Astrocyte (in vitro differentiated cells and primary cell): ENCODE measurements around the gene NBPF26. TPM values are rescaled to one million over a fixed set of nuclear protein-coding genes. Genes with fewer than 3 reads are reported as not detected.
A peak's percentile ranks its signal among the peaks of the same experiment; 100 is the strongest.
"Not testable (repeated sequence)": the region's sequence is repeated elsewhere in the genome, so short reads cannot be mapped to it uniquely, and the experiment has no call there.

Source experiments
- DNase-seq: peaks from one replicate; pipeline ENCODE4 v3.0.0-alpha.2; 2010; ENCODE audit warnings: low read depth
- FAIRE-seq: peaks from 2 replicates; lab custom pipeline; 2011; peaks lifted over from hg19 to GRCh38; lab: Jason Lieb, UNC
- H2AFZ ChIP-seq: 2 replicates; pipeline ENCODE4 v1.6.0; 2012; ENCODE audit warnings: low read depth, low read length, inconsistent platforms
- H3K27ac ChIP-seq: 2 replicates; pipeline ENCODE4 v1.5.1; 2011; ENCODE audit warnings: low read depth, low read length, inconsistent platforms
- H3K27me3 ChIP-seq: 2 replicates; pipeline ENCODE4 v1.6.0; 2011; ENCODE audit warnings: low read length, inconsistent platforms; ENCODE audit not compliant: insufficient read depth
- H3K36me3 ChIP-seq: 2 replicates; pipeline ENCODE4 v1.5.1; 2011; ENCODE audit warnings: low read length, inconsistent platforms; ENCODE audit not compliant: insufficient read depth
- H3K4me1 ChIP-seq: 2 replicates; pipeline ENCODE4 v1.5.1; 2011; ENCODE audit warnings: low read length, inconsistent platforms; ENCODE audit not compliant: insufficient read depth
- H3K4me2 ChIP-seq: 2 replicates; pipeline ENCODE4 v1.6.0; 2012; ENCODE audit warnings: low read length, inconsistent platforms
- H3K4me3 ChIP-seq: 2 replicates; pipeline ENCODE4 v1.5.1; 2011; ENCODE audit warnings: low read depth, mild to moderate bottlenecking, low read length, inconsistent platforms; ENCODE audit not compliant: insufficient read depth
- H3K79me2 ChIP-seq: 2 replicates; pipeline ENCODE4 v1.6.0; 2012; ENCODE audit warnings: mild to moderate bottlenecking, low read length, inconsistent platforms; ENCODE audit not compliant: insufficient read depth
- H3K9ac ChIP-seq: 2 replicates; pipeline ENCODE4 v1.6.0; 2012; ENCODE audit warnings: mild to moderate bottlenecking, low read length, inconsistent platforms
- H3K9me3 ChIP-seq: 2 replicates; pipeline ENCODE4 v1.5.1; 2012; ENCODE audit warnings: low read depth, mild to moderate bottlenecking, low read length, inconsistent platforms; ENCODE audit not compliant: insufficient read depth
- H4K20me1 ChIP-seq: 2 replicates; pipeline ENCODE4 v1.6.0; 2012; ENCODE audit warnings: low read length, inconsistent platforms; ENCODE audit not compliant: insufficient read depth
- H3K27ac Mint-ChIP-seq: one replicate; pipeline ENCODE4 v1.8.0; 2021; ENCODE audit warnings: mild to moderate bottlenecking, mixed read lengths; ENCODE audit not compliant: unreplicated experiment
- H3K27me3 Mint-ChIP-seq: one replicate; pipeline ENCODE4 v1.8.0; 2021; ENCODE audit warnings: low read depth, mixed read lengths; ENCODE audit not compliant: unreplicated experiment
- H3K36me3 Mint-ChIP-seq: one replicate; pipeline ENCODE4 v1.8.0; 2021; ENCODE audit warnings: low read depth, mixed read lengths; ENCODE audit not compliant: unreplicated experiment
- H3K4me1 Mint-ChIP-seq: one replicate; pipeline ENCODE4 v1.8.0; 2021; ENCODE audit warnings: low read depth, mixed read lengths; ENCODE audit not compliant: unreplicated experiment
- H3K4me3 Mint-ChIP-seq: one replicate; pipeline ENCODE4 v1.8.0; 2021; ENCODE audit warnings: mild to moderate bottlenecking, moderate library complexity, mixed read lengths; ENCODE audit not compliant: unreplicated experiment
- H3K9me3 Mint-ChIP-seq: one replicate; pipeline ENCODE4 v1.8.0; 2021; ENCODE audit warnings: mild to moderate bottlenecking, mixed read lengths; ENCODE audit not compliant: unreplicated experiment
- total RNA-seq: library from RNA; stranded (reverse); gene quantifications from 2 replicates; pipeline ENCODE4 v1.2.1, GENCODE V29; 2021

NBPF26 gene
- total RNA-seq, 1 donor from 2014 or later: 24.6 TPM

DNA sequence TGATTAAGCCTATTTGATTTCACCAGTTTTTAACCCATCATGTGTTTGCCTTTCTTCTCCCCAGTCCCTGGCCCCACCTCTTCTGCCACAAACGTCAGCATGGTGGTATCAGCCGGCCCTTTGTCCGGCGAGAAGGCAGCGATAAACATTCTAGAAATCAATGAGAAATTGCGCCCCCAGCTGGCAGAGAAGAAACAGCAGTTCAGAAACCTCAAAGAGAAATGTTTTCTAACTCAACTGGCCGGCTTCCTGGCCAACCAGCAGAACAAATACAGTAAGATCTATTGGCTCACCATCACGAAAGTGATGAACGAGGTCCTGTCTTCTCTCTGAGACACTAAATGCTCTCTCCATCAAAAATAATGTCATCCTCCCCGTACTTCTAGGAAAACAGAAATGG, 88.1 kb downstream of the NBPF26 start:
- H4K20me1 ChIP-seq, H3K4me1 Mint-ChIP-seq, H3K27me3 ChIP-seq, H3K27ac Mint-ChIP-seq, H3K27me3 Mint-ChIP-seq, H3K36me3 ChIP-seq, H3K9me3 ChIP-seq, H3K9me3 Mint-ChIP-seq, H3K4me1 ChIP-seq, H3K9ac ChIP-seq, H3K27ac ChIP-seq, H3K4me2 ChIP-seq, H3K4me3 ChIP-seq, H3K79me2 ChIP-seq, H2AFZ ChIP-seq, FAIRE-seq, H3K4me3 Mint-ChIP-seq, H3K36me3 Mint-ChIP-seq: not testable (repeated sequence)
- peak; percentile 7 for DNase-seq

DNA sequence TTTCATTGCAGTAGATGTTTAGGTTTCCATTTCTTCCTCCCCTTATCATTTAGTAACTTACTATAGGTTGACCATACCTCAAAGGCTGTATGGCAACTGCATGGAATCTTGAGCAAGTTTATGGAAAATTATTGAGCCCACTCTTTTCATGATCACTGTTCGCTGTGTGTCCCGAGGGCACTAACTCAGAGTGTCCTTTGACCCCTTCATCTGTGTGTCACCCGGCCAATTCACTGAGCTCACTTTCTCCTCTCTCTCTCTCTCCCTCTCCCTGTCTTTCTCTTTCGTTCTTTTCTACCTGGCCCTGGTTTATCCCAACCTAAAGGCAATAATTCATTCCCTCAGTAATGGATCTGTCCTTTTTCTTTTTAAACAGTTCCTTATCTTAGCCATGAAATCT, 101.3 kb downstream of the NBPF26 start:
- H3K4me2 ChIP-seq, H3K36me3 ChIP-seq, H3K4me3 Mint-ChIP-seq, H4K20me1 ChIP-seq, H3K4me3 ChIP-seq, H3K27ac ChIP-seq, H3K36me3 Mint-ChIP-seq, H3K9me3 ChIP-seq, DNase-seq, H3K27me3 ChIP-seq, H3K27ac Mint-ChIP-seq, H3K4me1 Mint-ChIP-seq, H2AFZ ChIP-seq, H3K9ac ChIP-seq, H3K4me1 ChIP-seq, H3K9me3 Mint-ChIP-seq, FAIRE-seq, H3K27me3 Mint-ChIP-seq, H3K79me2 ChIP-seq: not testable (repeated sequence)

DNA sequence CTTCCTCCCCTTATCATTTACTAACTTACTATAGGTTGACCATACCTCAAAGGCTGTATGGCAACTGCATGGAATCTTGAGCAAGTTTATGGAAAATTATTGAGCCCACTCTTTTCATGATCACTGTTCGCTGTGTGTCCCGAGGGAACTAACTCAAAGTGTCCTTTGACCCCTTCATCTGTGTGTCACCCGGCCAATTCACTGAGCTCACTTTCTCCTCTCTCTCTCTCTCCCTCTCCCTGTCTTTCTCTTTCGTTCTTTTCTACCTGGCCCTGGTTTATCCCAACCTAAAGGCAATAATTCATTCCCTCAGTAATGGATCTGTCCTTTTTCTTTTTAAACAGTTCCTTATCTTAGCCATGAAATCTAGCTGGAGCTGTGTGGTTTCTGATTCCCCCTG, 102.9 kb downstream of the NBPF26 start:
- H3K9me3 ChIP-seq, H3K27ac Mint-ChIP-seq, H3K4me3 Mint-ChIP-seq: not testable (repeated sequence)

DNA sequence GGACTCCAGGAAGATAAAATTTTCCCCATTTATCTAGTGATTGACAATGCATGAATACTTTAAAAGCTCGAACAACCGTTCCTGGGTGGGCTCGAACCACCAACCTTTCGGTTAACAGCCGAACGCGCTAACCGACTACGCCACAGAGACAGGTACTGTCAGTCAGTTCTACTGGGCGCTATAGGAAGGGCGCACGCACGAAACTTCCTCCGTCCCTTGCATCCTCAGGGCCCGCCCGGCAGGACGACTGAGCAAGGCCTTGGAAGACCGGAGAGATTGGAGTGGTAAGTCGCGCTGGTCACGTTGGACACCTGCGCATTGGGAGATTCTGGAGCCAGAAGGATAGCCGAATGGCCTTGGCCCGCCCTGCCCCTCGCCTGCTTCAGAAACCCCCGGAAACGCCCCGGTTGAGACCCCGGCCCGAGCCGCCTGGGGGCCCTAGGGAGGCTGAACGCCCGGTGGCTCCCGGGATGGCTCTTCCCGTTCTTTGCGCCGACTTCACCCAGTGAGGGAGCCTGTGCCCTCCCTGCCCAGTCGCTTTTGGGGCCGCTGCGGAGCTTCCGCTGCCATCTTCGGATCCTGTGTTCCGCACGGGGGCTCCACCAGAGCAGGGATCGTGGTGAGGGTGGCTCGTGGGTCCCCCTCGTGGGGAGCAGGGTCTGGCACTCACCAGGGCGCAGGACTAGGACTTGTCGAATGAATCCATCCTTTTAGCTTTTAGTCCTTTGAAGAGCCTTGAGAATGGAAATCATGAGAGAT, 120.6 kb downstream of the NBPF26 start:
- H3K4me3 ChIP-seq, H3K27me3 ChIP-seq, FAIRE-seq, H3K79me2 ChIP-seq, H3K36me3 ChIP-seq, H3K4me1 Mint-ChIP-seq, H3K27ac ChIP-seq, H3K9me3 ChIP-seq, H3K4me2 ChIP-seq, H3K4me1 ChIP-seq, H3K9ac ChIP-seq, H4K20me1 ChIP-seq, H3K27me3 Mint-ChIP-seq, H3K36me3 Mint-ChIP-seq, H2AFZ ChIP-seq, H3K9me3 Mint-ChIP-seq: not testable (repeated sequence)
- Mint-ChIP-seq H3K4me3 (peak overlapping the region; percentile 84), H3K27ac (peak overlapping the region; percentile 12)
- peak; percentile 51 for DNase-seq

More for the DNA sequence above, 102.9 kb downstream of the NBPF26 start:
- H4K20me1 ChIP-seq, H3K4me2 ChIP-seq, H3K27me3 Mint-ChIP-seq, H3K9ac ChIP-seq, H3K27me3 ChIP-seq, DNase-seq, H3K27ac ChIP-seq, H3K4me1 Mint-ChIP-seq, H3K4me3 ChIP-seq, H2AFZ ChIP-seq, FAIRE-seq, H3K36me3 ChIP-seq, H3K36me3 Mint-ChIP-seq, H3K79me2 ChIP-seq, H3K4me1 ChIP-seq, H3K9me3 Mint-ChIP-seq: not testable (repeated sequence)

DNA sequence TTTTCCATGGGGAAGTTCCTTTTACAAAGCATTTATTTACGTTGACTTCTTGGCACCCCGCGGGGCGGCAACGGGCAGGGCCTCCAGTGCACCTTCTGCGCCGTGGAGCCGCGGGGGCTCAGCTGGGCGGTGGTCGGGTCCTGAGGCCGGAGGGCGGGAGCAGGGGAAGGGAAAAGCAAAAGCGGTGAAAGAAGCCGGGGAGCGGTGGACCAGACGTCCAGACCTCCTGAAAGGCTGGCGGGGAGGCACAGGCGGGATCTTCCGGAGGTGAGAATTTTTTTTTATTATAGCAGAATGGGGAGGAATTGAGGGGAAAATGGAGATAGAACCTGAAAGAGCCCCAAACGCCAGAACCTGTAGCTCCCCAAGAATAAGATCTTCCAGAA, 121.2 kb downstream of the NBPF26 start:
- H3K4me1 ChIP-seq, H3K27ac Mint-ChIP-seq, H3K36me3 ChIP-seq, H3K4me1 Mint-ChIP-seq, H3K4me3 ChIP-seq, H3K27me3 ChIP-seq, H3K79me2 ChIP-seq, FAIRE-seq, H3K36me3 Mint-ChIP-seq, H3K4me2 ChIP-seq, H3K27ac ChIP-seq, H3K27me3 Mint-ChIP-seq, DNase-seq, H3K9me3 Mint-ChIP-seq, H4K20me1 ChIP-seq, H3K9me3 ChIP-seq, H2AFZ ChIP-seq, H3K9ac ChIP-seq: not testable (repeated sequence)
- peak overlapping the region; percentile 81 for H3K4me3 Mint-ChIP-seq

DNA sequence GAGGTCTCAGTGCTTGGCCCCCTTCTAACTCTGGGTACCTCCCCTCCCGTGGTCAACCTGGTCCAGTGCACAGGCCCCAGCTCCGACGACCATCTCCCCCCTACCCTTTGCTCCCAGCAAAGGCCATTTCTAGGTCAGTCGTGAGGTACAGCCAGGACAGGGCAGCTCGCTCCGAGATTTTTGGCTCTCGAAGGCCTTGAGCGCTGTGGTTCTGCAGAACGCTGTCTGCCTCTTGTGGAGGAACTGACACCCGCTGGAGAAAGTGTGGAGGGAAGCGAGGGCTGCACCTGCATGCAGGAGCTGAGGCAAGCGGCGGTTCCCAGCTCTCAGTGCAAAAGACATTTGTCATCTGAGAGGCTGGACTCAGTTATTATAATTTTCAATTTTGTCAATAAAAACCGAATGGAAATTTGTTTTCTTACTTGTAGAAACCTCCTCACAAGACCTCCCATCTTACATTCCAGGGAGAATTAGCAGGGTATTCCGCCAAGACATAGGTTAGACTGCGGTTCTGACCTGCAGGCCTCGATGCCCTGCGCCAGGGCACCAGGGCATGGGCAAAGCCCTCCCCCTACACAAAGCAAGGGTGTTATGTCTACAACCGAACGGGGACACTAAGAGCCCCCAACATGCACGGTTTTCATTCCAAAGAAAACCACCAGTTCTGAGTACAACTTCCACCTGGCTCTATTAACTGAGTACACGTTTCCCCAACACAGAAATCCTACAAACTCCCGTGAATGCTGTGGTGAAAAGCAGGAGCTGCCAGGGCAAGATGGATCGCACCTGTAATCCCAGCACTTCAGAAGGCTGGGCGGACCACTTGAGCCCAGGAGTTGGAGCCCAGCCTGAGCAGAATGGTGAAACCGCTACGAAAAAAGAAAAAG, 125.9 kb downstream of the NBPF26 start:
- not testable (repeated sequence) for H3K4me1 ChIP-seq, H2AFZ ChIP-seq, H3K27me3 Mint-ChIP-seq, H4K20me1 ChIP-seq, H3K4me3 ChIP-seq, H3K9me3 ChIP-seq, H3K4me1 Mint-ChIP-seq, H3K27ac Mint-ChIP-seq, H3K9ac ChIP-seq, H3K27ac ChIP-seq, H3K4me3 Mint-ChIP-seq, H3K36me3 ChIP-seq, FAIRE-seq, H3K4me2 ChIP-seq, H3K27me3 ChIP-seq, H3K9me3 Mint-ChIP-seq, H3K36me3 Mint-ChIP-seq, H3K79me2 ChIP-seq, DNase-seq
